Aorta (tissue), 5 donors: ENCODE results near the gene PERCC1. TPM values are rescaled to one million over a fixed set of nuclear protein-coding genes. Genes with fewer than 3 reads are reported as not detected.

Experiments
- ATAC-seq: fragments of 200-7000 bp; cut with Tn5 transposase; one replicate; pipeline ENCODE4 v1.9.1; 2022; ENCODE audit warnings: moderate library complexity; ENCODE audit not compliant: low FRiP score
- DNase-seq, 2 donors: peaks; one replicate each; pipeline ENCODE4 v3.0.0-alpha.2; 2020
- H3K27ac ChIP-seq, 2 donors: one replicate each; pipeline ENCODE4 v1.5.1; 2013; ENCODE audit warnings: low read length in 2 of 2, mild to moderate bottlenecking in 2 of 2, moderate library complexity in 2 of 2, control low read depth in 1 of 2, inconsistent platforms in 1 of 2, low read depth in 1 of 2
- H3K27me3 ChIP-seq, 2 donors: one replicate each; pipeline ENCODE4 v1.6.1; 2013; ENCODE audit warnings: control low read depth in 1 of 2, low read length in 1 of 2, mild to moderate bottlenecking in 1 of 2, moderate library complexity in 1 of 2; ENCODE audit not compliant: insufficient read depth in 2 of 2, control insufficient read depth in 1 of 2
- H3K36me3 ChIP-seq, 2 donors: one replicate each; pipeline ENCODE4 v1.6.1; 2013; ENCODE audit warnings: control low read depth in 1 of 2, low read length in 1 of 2, mild to moderate bottlenecking in 1 of 2; ENCODE audit not compliant: insufficient read depth in 2 of 2, control insufficient read depth in 1 of 2
- H3K4me1 ChIP-seq, 2 donors: one replicate each; pipeline ENCODE4 v1.6.1; 2013; ENCODE audit warnings: low read length in 2 of 2, control low read depth in 1 of 2, mild to moderate bottlenecking in 1 of 2, moderate library complexity in 1 of 2; ENCODE audit not compliant: insufficient read depth in 2 of 2, control insufficient read depth in 1 of 2
- H3K4me3 ChIP-seq, 2 donors: one replicate each; pipeline ENCODE4 v1.5.1; 2013; ENCODE audit warnings: low read length in 2 of 2, control low read depth in 1 of 2, mild to moderate bottlenecking in 1 of 2
- H3K9me3 ChIP-seq: one replicate; pipeline ENCODE4 v1.6.1; 2013; ENCODE audit warnings: mild to moderate bottlenecking, low read length; ENCODE audit not compliant: control insufficient read depth
- WGBS, 2 donors: extraction: QIAGEN DNeasy Blood & Tissue Kit; methylation state at CpG; one replicate each; pipeline ENCODE4 v1.1.7; 2013; 5-methylcytosine and 5-hydroxymethylcytosine counted together
- intact Hi-C, 2 donors: fragments of 100-400 bp; cut with DNase I; formaldehyde crosslinking; loops; one replicate each; pipeline versions ENCODE4 v1.14.2 to v1.15.0; 2022
- polyA plus RNA-seq, 2 donors: library from polyadenylated mRNA; stranded (reverse); fragments of 200-250 nt; gene quantifications; one replicate each; pipeline ENCODE4 v1.2.3, GENCODE V29; 2013
- total RNA-seq, 2 donors: library from RNA; stranded (reverse); fragmentation: NEBNext Ultra II Directional; extraction: Animal tissue kit (Norgen Biotek cat#: 25700); gene quantifications; one replicate each; pipeline ENCODE4 v1.2.1, GENCODE V29; 2021
- donor health status: healthy with polysubstance abuse.
- donor health status: Bipolar disorder and iron deficiency.
- donor health status: DM: no; HTN: no; CAD: no.
- donor health status: DM: no; HTN: no; CAD: no.
- donor health status: DM: yes; HTN: yes; CAD: no.

The PERCC1 gene
- total and polyA plus RNA-seq, 4 donors, result not detected

DNA sequence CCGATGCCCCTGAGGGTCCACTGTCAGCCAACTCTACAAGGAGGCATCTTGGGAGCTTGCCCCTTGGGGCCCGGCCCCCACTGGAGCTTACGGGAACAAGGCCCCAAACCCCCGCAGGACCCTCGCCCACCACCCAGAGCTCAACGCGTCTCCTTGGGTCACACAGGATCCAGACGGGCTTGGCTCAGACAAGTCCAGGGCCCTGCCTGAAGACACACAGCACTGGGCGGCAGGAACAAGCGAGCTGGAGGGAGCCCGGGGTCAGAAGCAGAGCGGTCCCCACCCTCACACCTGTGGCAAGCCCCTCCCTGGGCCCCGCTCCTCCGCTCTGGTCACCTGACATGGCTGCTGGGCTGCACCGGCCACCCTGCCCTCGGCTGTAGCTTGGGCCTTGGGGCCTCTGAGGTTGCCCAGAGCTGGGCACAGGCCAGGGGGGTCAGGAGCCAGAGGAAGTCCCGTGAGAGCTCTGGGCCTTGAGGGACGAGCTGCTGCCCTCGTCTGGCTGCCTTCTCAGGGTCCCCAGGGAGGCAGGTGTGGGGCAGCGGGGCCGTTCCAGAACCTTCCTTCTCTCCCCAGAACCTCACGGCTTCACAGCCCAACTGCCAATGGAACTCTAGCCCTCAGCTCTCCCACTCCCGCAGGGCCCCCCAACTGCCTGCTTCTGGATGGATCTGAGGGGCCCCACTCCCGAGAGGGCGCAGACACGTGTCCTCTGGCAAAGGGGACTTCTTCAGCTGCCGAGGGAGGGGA lies 13.3 kb downstream of the PERCC1 start, which contains the start of gene CCDC154:
CCDC154 (minus strand) TSS at position 577 of the 750 bp plus-strand sequence; CDS start at position 343, 234 bp downstream.
- 70 to 72% methylated on average over 23 to 27 of the region's 27 CpGs for WGBS, 2 donors
- H3K4me3 ChIP-seq, result no peak within 1 kb of the TSS
- intact Hi-C loops, result loop anchor here in 1 of 2 donors (2.0 kb wide), 1 partner anchor 49 kb away; no protein-coding TSS in a partner anchor
- DNase-seq, result no peak
- H3K27ac ChIP-seq, result no peak within 1 kb of the TSS
- no peaks in the 10 kb centered on the region for H3K36me3 ChIP-seq
- ATAC-seq, result no peak
- no peaks in the 10 kb centered on the region for H3K9me3 ChIP-seq
- no peaks in the 10 kb centered on the region for H3K4me1 ChIP-seq
- H3K27me3 ChIP-seq, result no peaks in the 10 kb centered on the region

DNA sequence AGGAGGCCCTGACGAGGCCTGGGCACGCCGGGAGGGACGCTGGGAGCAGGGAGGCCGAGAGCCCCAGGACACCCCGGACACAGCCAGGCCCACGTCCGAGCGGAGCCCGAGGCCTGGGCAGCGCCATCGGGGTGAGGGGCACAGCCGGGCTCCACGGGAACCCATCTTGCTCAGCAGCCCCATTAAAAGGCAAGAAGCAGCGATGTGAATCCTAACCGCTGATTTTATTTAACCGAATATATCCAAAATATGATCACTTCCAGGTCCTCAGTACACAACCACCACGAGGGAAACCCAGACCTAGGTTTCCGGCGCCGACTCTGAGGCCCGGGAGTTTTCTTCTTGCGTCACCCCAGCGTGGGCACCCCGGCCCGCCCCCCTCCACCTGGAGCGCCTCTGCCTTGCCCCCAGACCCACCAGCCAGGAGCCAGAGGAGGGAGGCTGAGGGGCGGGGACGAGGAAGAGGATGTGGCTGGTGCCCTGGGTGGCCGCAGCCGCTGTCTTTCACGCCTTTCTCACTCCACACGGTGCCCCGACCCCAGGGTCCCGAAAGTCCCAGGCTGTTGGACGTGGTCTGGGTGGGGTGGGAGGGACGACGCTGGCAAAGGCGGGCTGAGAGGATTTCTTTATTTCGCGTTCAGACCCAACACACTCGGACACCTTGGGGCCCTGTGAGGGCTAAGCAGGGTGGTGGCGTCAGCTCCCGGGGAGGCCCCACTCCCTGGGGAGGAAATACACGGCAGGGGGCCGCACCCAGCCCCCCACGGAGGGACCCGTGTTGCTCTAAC lies 14.0 kb downstream of the PERCC1 start:
- Histone ChIP-seq H3K4me3 (no peak overlapping the region), H3K9me3 (no peaks in the 10 kb centered on the region), H3K36me3 (no peaks in the 10 kb centered on the region), H3K4me1 (no peaks in the 10 kb centered on the region), H3K27me3 (no peaks in the 10 kb centered on the region), H3K27ac (no peak overlapping the region)
- no peak for ATAC-seq
- 88 to 89% methylated on average over 48 of the region's 48 CpGs for WGBS, 2 donors
- no peak for DNase-seq
- intact Hi-C loops, result loop anchor here in 1 of 2 donors (2.0 kb wide), 1 partner anchor 50 kb away; no protein-coding TSS in a partner anchor

DNA sequence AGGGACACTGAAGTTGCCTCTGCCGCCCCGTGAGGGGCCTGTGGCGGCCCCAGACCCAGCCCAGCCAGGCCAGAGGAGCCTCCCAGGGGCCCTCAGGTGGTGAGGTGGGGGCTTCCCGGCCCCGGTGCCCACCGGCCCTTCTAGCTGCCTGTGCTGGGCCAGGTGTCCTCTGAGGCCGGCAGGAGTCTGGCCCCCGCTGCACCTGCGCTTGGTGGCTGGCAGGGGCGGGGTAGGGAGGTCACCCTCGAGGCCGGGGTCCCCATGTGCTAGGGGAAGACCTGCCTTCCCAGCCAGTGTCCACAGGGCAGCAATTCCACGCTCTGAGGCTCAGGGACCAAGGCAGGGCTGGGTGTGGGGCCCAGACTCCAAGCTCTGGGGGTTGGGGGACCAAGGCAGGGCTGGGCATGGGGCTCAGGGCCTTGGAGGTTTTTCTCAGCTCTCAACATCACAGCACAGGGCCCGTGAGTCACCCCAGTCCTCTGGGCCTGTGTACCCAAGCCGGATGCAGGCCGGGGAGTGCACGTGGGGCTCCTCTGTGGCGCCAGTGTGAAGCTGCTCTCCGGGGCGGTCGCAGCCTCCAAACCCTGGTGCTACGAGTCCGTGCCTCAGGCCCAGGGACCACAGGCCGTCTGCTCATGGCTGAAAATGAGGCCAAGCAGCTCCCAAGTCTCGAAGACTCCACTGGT lies 14.8 kb downstream of the PERCC1 start:
- Histone ChIP-seq H3K9me3 (no peaks in the 10 kb centered on the region), H3K27ac (no peak overlapping the region), H3K36me3 (no peaks in the 10 kb centered on the region), H3K4me3 (no peak overlapping the region), H3K4me1 (no peaks in the 10 kb centered on the region), H3K27me3 (no peaks in the 10 kb centered on the region)
- intact Hi-C loops, result loop anchor here in 1 of 2 donors (2.0 kb wide), 1 partner anchor 51 kb away; no protein-coding TSS in a partner anchor
- WGBS, 2 donors, result 89 to 92% methylated on average over 25 of the region's 25 CpGs
- no peak for ATAC-seq
- no peak for DNase-seq

DNA sequence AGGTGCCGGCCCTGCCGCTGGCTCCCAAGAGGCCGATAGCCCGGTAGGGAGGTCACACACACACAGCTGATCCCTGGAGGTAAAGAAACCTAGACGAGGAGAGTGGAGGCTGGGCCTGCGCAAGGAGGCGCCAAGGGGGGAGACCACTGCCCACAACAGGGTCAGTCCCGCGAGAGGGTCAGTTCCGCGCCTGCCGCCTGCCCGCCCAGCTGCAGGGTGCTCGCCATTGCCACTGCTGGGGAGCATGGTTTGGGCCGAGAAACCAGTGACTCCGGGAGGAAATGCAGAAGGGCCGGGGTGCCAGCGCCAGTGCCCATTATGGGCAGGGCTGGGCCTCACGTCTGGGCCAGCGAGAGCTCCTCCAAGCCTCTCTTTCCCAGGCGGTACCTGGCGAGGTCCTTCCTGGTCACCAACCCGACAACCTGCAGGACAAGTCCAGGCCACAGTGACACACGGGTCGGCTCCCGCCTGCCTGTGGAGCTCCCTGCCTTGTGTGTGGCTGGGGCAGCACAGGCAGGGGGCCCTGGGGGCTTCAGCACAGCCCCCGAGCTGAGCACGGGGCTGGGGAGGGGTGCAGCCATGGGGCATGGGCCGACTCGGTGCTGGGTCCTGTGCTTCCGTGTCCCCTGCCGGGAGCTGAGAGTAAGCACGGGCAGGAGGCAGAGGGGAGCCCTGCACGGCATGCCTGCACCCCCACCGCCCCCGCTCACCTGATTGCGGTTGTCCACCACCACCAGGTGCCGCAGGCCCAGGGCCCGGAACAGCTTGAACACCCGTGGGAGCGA lies 15.6 kb downstream of the PERCC1 start:
- ATAC-seq (no peak), DNase-seq (no peak)
- Histone ChIP-seq H3K9me3 (no peaks in the 10 kb centered on the region), H3K27ac (no peak overlapping the region), H3K4me3 (no peak overlapping the region), H3K4me1 (no peaks in the 10 kb centered on the region), H3K27me3 (no peaks in the 10 kb centered on the region), H3K36me3 (no peaks in the 10 kb centered on the region)
- WGBS, 2 donors, result 90 to 91% methylated on average over 38 to 41 of the region's 41 CpGs
- intact Hi-C loops, result no loop called here

DNA sequence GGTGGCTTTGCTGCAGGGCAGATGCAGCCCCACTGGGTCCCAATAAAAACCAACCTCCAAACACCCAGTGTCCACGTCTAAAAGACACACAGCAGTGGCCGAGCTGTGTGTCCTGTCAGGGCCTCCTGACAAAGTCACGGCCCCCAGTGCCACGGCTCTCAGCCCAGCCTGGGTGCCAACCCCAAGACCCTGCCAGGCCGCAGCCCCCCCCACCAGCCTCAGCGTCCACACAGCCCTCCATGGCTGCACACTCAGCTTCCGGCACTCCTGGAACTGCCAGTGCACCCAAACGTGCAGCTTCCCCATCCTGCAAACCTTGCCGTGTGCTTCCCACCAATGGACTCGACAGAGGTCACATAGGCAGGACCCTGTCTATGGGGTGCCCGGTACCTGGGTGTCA lies 17.1 kb downstream of the PERCC1 start:
- WGBS, 2 donors, result 92 to 93% methylated on average over 11 of the region's 11 CpGs
- intact Hi-C loops, result no loop called here
- no peaks in the 10 kb centered on the region for H3K4me1 ChIP-seq

DNA sequence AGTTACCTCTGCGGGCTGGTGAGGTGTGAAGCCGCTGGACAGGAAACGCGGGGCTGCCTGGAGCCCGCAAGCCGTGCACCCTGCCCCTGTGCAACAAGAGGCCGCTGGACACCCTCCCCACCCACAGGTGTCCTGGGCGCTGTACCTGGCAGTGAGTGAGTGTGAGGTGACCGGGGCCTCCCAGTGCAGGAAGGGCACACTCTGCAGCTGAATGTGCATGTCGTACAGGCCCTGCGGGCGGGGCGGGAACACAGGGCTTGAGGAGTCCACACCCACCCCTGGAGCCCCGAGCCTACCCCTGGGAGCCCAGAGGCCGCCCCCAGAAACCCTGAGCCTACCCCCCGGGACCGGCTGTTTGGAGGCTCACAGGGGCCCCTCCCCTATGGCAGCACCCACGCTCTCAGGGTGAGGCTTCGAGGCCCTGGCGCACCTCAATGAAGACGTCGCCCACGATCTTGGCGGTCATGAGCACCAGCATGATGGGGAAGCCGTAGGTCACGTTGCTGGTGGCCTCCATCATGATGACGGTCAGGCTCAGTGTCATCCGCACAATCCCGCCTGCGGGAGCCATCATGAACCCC lies 17.7 kb downstream of the PERCC1 start:
- intact Hi-C loops, result no loop called here
- no peak for ATAC-seq
- Histone ChIP-seq H3K27me3 (no peaks in the 10 kb centered on the region), H3K36me3 (peaks cover 0 to 4% of the 10 kb centered on the region in 2 donors), H3K4me3 (no peak overlapping the region), H3K4me1 (no peaks in the 10 kb centered on the region), H3K27ac (no peak overlapping the region), H3K9me3 (no peaks in the 10 kb centered on the region)
- no peak for DNase-seq
- 94 to 96% methylated on average over 29 to 30 of the region's 30 CpGs for WGBS, 2 donors

More for the DNA sequence above, 17.1 kb downstream of the PERCC1 start:
- Histone ChIP-seq H3K9me3 (no peaks in the 10 kb centered on the region), H3K36me3 (peaks cover 0 to 1% of the 10 kb centered on the region in 2 donors), H3K4me3 (no peak overlapping the region), H3K27ac (no peak overlapping the region), H3K27me3 (no peaks in the 10 kb centered on the region)
- no peak for DNase-seq
- ATAC-seq, result no peak

DNA sequence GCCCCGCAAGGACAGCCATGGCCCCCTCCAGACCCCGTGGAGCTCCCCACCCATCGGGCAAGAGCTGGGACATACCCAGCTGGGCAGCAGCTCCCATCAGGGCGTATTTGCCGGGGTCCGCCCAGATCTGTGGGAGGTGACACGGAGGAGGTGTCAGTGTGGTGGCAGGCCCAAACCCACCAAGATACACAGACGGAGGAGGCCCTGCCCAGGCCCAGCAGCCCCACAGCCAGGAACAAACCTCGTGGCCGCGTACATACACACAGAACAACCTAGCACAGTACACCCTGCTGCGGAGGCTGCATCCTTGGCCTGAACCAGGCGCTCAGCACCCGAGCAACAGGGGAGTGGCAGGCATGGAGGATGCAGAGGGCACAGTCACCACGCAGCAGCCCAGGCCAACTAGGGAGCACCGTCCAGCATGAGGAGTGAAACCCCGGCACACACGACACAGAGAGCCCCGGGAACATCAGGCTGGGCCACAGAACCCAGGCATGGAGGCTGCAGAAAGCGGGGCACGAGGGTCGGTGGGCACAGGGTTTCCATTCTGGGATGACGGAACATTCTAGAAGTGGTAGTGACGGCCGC lies 18.4 kb downstream of the PERCC1 start:
- H3K27ac ChIP-seq, result no peak overlapping the region
- no peak for DNase-seq
- H3K9me3 ChIP-seq, result no peaks in the 10 kb centered on the region
- H3K27me3 ChIP-seq, result no peaks in the 10 kb centered on the region
- no peaks in the 10 kb centered on the region for H3K4me1 ChIP-seq
- H3K4me3 ChIP-seq, result no peak overlapping the region
- intact Hi-C loops, result no loop called here
- H3K36me3 ChIP-seq, result peaks cover 0 to 6% of the 10 kb centered on the region in 2 donors
- whole genome bisulfite sequencing, 2 donors, result 95 to 96% methylated on average over 25 of the region's 25 CpGs
- ATAC-seq, result no peak
